Heart left ventricle (tissue), 13 donors: Measurements from ENCODE around the gene CPT1A.

ENCODE experiments used
- CTCF ChIP-seq, 12 donors: fragments of 200-600 bp; sonication (generic) in 4 of 12; IDR thresholded peaks; one replicate each; pipeline versions ENCODE4 v1.5.0 to v1.8.0; 2018 to 2022; ENCODE audit warnings: antibody characterized with exemption in 12 of 12, mild to moderate bottlenecking in 5 of 12
- POLR2A ChIP-seq, 2 donors: fragments of 450-650 bp; IDR thresholded peaks; one replicate each; pipeline ENCODE4 v1.6.1; 2017; ENCODE audit warnings: antibody characterized with exemption in 2 of 2, mild to moderate bottlenecking in 2 of 2, moderate library complexity in 2 of 2
- donor health status: ischemic (EF 13 %, LVEDD 7.1; RV severe dilation, severe dysfunction).
- donor health status: DM: no; HTN: yes; CAD: no.
- donor health status: DM: no; HTN: no; CAD: no.
- donor health status: ischemic (EF 25% LVEDD 6.9; RV normal size, moderate dysfunction).
- donor health status: ischemic (EF 25% LVEDD 5.7; RV mildly dilated, moderate dysfunction).
- donor health status: ischemic (EF 35%, LVEDD 5.7; RV mildly dilated, moderate dysfunction).
- donor health status: nonischemic (EF 11% LVEDD 7.7; RV severe dilation, severe dysfunction).
- donor health status: DM: yes; HTN: yes; CAD: no.
- donor health status: PGD.
- donor health status: ischemic (EF 29% LVEDD 5.4; RV normal size, mild dysfunction).
- donor health status: nonischemic (EF 23%, LVEDD 6.1; RV moderate dilation, normal function).

- TF ChIP-seq CTCF (IDR thresholded peaks at IDR 0.05) (no peak), POLR2A (IDR thresholded peaks at IDR 0.05) (no peak)
Observed at GRCh38 chr11:68816917-68817419, 24.7 kb downstream of the CPT1A start.
